GM12874 (cell line): ENCODE data around the gene NETO2.

ENCODE experiments used
- CTCF ChIP-seq: IDR thresholded peaks from 2 replicates; pipeline ENCODE4 v1.5.1; 2011; ENCODE audit warnings: low read depth, mild to moderate bottlenecking, control low read depth, low read length, moderate library complexity; ENCODE audit not compliant: insufficient read depth

Gene NETO2

DNA sequence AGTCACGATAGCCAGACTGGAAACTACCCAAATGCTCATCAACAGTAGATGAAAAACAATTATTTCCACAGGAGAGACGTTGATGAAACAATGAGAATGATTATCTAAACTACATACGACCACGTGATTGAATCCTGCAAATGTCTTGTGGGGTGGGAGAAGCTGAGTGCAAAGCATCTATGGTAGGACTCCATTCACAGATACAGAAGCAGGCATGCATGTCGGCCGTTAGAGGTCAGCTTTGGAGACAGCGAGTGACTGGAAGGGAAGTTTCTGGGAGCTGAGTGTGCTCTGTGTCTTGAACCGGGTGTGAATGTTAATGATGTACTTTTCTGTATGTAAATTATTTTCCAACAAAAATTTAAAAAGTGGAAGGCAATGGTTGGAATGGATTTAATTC, 98.7 kb downstream of the NETO2 start:
- TF ChIP-seq CTCF = no peak

GRCh38 chr16:47043970-47044684, 99.6 kb downstream of the NETO2 start:
- no peak for TF ChIP-seq CTCF

- no peak for TF ChIP-seq CTCF
These were observed 100.5 kb downstream of the NETO2 start for GRCh38 chr16:47043200-47043599.

DNA sequence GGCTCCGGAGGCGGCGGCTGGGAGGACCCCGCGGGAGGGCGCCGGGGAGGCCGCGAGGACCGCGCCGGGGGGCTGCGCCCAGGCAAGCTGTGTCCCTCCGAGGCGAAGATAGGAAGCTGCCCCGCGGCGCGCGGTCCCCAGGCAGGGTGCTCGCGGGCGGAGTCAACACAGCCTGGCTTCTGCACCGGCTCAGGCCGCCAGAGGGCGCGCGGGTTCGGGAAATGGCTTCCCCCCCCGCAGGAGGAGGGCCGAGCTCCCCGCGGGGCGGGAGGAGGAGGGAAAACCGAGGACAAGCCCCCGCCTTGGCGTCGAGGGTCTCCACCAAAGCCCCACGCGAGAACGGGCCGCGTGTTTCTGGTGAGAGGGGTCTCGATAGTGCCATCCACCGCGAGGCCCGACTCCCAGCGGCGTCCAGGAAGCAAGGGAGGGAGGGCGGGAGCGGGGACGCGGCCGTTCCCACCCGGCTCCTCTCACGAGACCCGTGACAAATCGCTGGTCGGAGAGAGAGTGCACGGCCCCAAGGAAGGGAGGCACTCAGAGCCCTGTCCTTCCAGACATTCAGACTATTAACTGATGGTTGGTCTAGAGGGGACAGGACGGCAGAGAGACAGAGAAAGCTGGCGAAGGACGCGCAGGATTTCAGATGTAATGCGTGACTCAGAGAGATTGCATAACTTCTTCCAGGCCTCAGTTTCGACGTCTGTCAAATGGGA, 105.8 kb downstream of the NETO2 start:
- peak; percentile 97 for TF ChIP-seq CTCF

- 0 out of 2 replicates have a peak, but pooled peaks have one; percentile 6 for TF ChIP-seq CTCF
These were observed 106.4 kb downstream of the NETO2 start for GRCh38 chr16:47037396-47037745.

GRCh38 chr16:47036201-47036600, 107.5 kb downstream of the NETO2 start:
- TF ChIP-seq CTCF = 0 out of 2 replicates have a peak, but pooled peaks have one; percentile 7

- no peak for TF ChIP-seq CTCF
These were observed 108.3 kb downstream of the NETO2 start for GRCh38 chr16:47035436-47035835.
